ENCODE results near the gene TAS1R2. TPM values are rescaled to one million over a fixed set of nuclear protein-coding genes. Genes with fewer than 3 reads are reported as not detected.

The TAS1R2 gene
- total RNA-seq, 2 donors from 2014 or later, result not detected

GRCh38 chr1:18811733-18812452 is 47.6 kb downstream of the TAS1R2 start:
- intact Hi-C loops (cut with DNase I), result no loop called here
- DNase-seq (no peak), ATAC-seq (no peak)

GRCh38 chr1:18809953-18810899 is 49.2 kb downstream of the TAS1R2 start:
- ATAC-seq (no peak), DNase-seq (no peak)
- intact Hi-C loops (cut with DNase I), result no loop called here

- ATAC-seq, result no peak
- intact Hi-C loops (cut with DNase I), result no loop called here
These were observed 50.9 kb downstream of the TAS1R2 start for GRCh38 chr1:18808550-18808949.

GRCh38 chr1:18807334-18808063 is 52.0 kb downstream of the TAS1R2 start:
- ATAC-seq (no peak), DNase-seq (no peak)
- intact Hi-C loops (cut with DNase I), result no loop called here

More at GRCh38 chr1:18808550-18808949, 50.9 kb downstream of the TAS1R2 start:
- DNase-seq, result no peak

GRCh38 chr1:18805925-18806849 is 53.3 kb downstream of the TAS1R2 start:
- intact Hi-C loops (cut with DNase I), result no loop called here
- DNase-seq (no peak), ATAC-seq (no peak)

GRCh38 chr1:18805150-18805879 is 54.1 kb downstream of the TAS1R2 start:
- no peak for DNase-seq
- ATAC-seq, result no peak
- intact Hi-C loops (cut with DNase I), result no loop called here

- ATAC-seq (no peak), DNase-seq (no peak)
- intact Hi-C loops (cut with DNase I), result no loop called here
These were observed 55.6 kb downstream of the TAS1R2 start for GRCh38 chr1:18803851-18804250.

GRCh38 chr1:18803151-18803791 is 56.2 kb downstream of the TAS1R2 start:
- intact Hi-C loops (cut with DNase I), result no loop called here
- no peak for DNase-seq
- no peak for ATAC-seq

- intact Hi-C loops (cut with DNase I), result no loop called here
- ATAC-seq (no peak), DNase-seq (no peak)
These were observed 57.2 kb downstream of the TAS1R2 start for GRCh38 chr1:18802231-18802630.

- intact Hi-C loops (cut with DNase I), result no loop called here
- ATAC-seq, result no peak
- no peak for DNase-seq
These were observed 59.2 kb downstream of the TAS1R2 start for GRCh38 chr1:18800258-18800657.

- DNase-seq (no peak), ATAC-seq (no peak)
- intact Hi-C loops (cut with DNase I), result no loop called here
These were observed 60.0 kb downstream of the TAS1R2 start for GRCh38 chr1:18799454-18799853.

- intact Hi-C loops (cut with DNase I), result no loop called here
- DNase-seq, result no peak
These were observed 60.5 kb downstream of the TAS1R2 start for GRCh38 chr1:18798946-18799345.

GRCh38 chr1:18798533-18798932 is 60.9 kb downstream of the TAS1R2 start:
- ATAC-seq (no peak), DNase-seq (no peak)
- intact Hi-C loops (cut with DNase I), result no loop called here

More at GRCh38 chr1:18798946-18799345, 60.5 kb downstream of the TAS1R2 start:
- no peak for ATAC-seq

GRCh38 chr1:18796950-18797349 is 62.5 kb downstream of the TAS1R2 start:
- intact Hi-C loops (cut with DNase I), result no loop called here
- no peak for ATAC-seq
- no peak for DNase-seq

GRCh38 chr1:18795002-18795689 is 64.3 kb downstream of the TAS1R2 start:
- DNase-seq (no peak), ATAC-seq (no peak)
- intact Hi-C loops (cut with DNase I), result no loop called here

- DNase-seq (no peak), ATAC-seq (no peak)
- intact Hi-C loops (cut with DNase I), result no loop called here
These were observed 64.9 kb downstream of the TAS1R2 start for GRCh38 chr1:18794561-18794960.

- ATAC-seq, result no peak
- DNase-seq, result no peak
- intact Hi-C loops (cut with DNase I), result no loop called here
These were observed 65.4 kb downstream of the TAS1R2 start for GRCh38 chr1:18794051-18794450.
